ENCODE data around the gene NPAS3.

DNA sequence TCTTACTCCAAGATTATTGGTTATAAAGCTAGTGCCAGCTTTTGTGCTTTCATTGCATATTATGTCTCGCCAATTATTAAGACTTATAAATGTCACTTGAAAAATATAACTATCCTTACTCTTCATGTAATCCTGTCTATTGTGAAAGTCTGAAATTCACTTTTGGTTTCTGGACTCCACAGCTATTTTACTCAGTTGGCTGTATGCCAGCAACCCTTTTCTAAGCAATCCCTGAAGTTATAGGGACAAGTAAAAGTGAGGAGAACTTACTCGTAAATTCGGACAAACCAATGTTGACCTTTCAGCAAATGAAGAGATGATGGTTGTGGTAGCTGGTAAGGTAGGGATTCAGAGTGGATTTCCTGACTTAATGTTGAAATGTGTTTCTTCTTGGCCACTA is 196.3 kb downstream of the NPAS3 start:
- TF ChIP-seq, protein P1, sequence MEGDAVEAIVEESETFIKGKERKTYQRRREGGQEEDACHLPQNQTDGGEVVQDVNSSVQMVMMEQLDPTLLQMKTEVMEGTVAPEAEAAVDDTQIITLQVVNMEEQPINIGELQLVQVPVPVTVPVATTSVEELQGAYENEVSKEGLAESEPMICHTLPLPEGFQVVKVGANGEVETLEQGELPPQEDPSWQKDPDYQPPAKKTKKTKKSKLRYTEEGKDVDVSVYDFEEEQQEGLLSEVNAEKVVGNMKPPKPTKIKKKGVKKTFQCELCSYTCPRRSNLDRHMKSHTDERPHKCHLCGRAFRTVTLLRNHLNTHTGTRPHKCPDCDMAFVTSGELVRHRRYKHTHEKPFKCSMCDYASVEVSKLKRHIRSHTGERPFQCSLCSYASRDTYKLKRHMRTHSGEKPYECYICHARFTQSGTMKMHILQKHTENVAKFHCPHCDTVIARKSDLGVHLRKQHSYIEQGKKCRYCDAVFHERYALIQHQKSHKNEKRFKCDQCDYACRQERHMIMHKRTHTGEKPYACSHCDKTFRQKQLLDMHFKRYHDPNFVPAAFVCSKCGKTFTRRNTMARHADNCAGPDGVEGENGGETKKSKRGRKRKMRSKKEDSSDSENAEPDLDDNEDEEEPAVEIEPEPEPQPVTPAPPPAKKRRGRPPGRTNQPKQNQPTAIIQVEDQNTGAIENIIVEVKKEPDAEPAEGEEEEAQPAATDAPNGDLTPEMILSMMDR (IDR thresholded peaks at IDR 0.05): no peak
- TF ChIP-seq POLR2A (IDR thresholded peaks at IDR 0.05): no peak

Measured in tibial nerve (tissue), 3 donors.